ENCODE data around the gene RRM2. TPM values are rescaled to one million over a fixed set of nuclear protein-coding genes. Genes with fewer than 3 reads are reported as not detected.

RRM2 gene
- total RNA-seq, 1 experiment from 2014 or later = 129 TPM

DNA sequence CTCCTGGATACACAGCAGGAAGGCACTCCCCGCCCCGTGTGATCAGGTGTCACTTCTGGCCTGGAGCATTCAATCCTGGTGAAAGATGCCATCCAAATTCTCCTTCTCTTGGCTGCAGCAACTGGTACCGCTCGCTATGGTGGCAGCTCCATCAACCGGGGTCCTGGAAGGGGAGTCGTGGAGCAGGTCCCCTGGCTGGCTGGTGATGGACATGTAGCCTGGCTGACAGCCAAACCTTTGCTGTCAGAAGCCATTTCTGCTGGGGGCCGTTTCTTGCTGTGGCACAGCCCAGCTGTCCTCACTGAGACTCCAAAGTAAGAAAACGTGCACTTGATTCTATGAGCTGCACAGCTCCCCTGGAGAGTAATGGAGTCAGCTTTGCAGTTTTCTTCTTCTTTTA, 35.2 kb upstream of the RRM2 start (continued):
- TF ChIP-seq, protein P1, sequence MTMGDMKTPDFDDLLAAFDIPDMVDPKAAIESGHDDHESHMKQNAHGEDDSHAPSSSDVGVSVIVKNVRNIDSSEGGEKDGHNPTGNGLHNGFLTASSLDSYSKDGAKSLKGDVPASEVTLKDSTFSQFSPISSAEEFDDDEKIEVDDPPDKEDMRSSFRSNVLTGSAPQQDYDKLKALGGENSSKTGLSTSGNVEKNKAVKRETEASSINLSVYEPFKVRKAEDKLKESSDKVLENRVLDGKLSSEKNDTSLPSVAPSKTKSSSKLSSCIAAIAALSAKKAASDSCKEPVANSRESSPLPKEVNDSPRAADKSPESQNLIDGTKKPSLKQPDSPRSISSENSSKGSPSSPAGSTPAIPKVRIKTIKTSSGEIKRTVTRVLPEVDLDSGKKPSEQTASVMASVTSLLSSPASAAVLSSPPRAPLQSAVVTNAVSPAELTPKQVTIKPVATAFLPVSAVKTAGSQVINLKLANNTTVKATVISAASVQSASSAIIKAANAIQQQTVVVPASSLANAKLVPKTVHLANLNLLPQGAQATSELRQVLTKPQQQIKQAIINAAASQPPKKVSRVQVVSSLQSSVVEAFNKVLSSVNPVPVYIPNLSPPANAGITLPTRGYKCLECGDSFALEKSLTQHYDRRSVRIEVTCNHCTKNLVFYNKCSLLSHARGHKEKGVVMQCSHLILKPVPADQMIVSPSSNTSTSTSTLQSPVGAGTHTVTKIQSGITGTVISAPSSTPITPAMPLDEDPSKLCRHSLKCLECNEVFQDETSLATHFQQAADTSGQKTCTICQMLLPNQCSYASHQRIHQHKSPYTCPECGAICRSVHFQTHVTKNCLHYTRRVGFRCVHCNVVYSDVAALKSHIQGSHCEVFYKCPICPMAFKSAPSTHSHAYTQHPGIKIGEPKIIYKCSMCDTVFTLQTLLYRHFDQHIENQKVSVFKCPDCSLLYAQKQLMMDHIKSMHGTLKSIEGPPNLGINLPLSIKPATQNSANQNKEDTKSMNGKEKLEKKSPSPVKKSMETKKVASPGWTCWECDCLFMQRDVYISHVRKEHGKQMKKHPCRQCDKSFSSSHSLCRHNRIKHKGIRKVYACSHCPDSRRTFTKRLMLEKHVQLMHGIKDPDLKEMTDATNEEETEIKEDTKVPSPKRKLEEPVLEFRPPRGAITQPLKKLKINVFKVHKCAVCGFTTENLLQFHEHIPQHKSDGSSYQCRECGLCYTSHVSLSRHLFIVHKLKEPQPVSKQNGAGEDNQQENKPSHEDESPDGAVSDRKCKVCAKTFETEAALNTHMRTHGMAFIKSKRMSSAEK (CRISPR knock-in tag; IDR thresholded peaks at IDR 0.05; ENCODE audit: borderline replicate concordance) = no peak
- TF ChIP-seq, protein P2, sequence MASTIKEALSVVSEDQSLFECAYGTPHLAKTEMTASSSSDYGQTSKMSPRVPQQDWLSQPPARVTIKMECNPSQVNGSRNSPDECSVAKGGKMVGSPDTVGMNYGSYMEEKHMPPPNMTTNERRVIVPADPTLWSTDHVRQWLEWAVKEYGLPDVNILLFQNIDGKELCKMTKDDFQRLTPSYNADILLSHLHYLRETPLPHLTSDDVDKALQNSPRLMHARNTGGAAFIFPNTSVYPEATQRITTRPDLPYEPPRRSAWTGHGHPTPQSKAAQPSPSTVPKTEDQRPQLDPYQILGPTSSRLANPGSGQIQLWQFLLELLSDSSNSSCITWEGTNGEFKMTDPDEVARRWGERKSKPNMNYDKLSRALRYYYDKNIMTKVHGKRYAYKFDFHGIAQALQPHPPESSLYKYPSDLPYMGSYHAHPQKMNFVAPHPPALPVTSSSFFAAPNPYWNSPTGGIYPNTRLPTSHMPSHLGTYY (CRISPR knock-in tag; IDR thresholded peaks at IDR 0.05) = no peak
- TF ChIP-seq ZNF121 (CRISPR knock-in tag; IDR thresholded peaks at IDR 0.05) (no peak), TCF7 (CRISPR knock-in tag; IDR thresholded peaks at IDR 0.05; ENCODE audit: low read depth) (no peak)

DNA sequence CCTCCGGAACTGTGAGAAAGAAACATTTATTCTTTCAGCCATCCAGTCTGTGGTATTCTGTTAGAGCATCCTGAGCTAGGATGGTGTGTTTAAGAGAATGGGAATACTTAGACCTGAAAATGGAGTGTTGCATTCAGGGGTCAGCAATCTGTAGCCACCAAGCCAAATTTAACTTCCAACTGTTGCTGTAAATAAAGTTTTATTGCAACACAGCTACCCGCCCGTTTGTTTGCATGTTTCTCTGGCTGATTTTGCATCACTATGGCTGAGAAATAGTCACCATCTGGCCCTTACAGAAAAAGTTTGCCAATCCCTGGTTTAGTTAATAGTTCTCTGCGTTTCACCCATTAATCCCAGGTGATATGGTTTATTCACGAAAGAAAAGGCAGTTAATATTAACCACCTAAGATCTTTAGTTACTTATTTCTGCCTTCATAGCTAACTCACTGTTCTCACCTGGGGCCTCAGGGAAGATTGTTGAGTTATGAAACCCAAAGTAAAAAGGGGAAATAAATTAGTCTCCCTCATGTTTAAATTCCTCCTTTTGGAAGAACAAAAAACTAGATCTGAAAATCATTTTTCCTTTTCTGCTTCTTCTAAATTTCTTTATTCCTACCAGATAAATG, 32.9 kb upstream of the RRM2 start:
- H3K27ac Mint-ChIP-seq = no peak overlapping the region
- H3K9me3 Mint-ChIP-seq = peaks cover 10% of the 10 kb centered on the region
- DNase-seq (ENCODE audit: low spot score) = no peak
- peaks cover 8% of the 10 kb centered on the region for H3K27me3 Mint-ChIP-seq (ENCODE audit: low read depth)
- no peak overlapping the region for H3K4me3 Mint-ChIP-seq
- no peak for TF ChIP-seq SP1 (CRISPR knock-in tag; conservative IDR thresholded peaks at IDR 0.05)
- TF ChIP-seq, protein P3, sequence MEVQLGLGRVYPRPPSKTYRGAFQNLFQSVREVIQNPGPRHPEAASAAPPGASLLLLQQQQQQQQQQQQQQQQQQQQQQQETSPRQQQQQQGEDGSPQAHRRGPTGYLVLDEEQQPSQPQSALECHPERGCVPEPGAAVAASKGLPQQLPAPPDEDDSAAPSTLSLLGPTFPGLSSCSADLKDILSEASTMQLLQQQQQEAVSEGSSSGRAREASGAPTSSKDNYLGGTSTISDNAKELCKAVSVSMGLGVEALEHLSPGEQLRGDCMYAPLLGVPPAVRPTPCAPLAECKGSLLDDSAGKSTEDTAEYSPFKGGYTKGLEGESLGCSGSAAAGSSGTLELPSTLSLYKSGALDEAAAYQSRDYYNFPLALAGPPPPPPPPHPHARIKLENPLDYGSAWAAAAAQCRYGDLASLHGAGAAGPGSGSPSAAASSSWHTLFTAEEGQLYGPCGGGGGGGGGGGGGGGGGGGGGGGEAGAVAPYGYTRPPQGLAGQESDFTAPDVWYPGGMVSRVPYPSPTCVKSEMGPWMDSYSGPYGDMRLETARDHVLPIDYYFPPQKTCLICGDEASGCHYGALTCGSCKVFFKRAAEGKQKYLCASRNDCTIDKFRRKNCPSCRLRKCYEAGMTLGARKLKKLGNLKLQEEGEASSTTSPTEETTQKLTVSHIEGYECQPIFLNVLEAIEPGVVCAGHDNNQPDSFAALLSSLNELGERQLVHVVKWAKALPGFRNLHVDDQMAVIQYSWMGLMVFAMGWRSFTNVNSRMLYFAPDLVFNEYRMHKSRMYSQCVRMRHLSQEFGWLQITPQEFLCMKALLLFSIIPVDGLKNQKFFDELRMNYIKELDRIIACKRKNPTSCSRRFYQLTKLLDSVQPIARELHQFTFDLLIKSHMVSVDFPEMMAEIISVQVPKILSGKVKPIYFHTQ (CRISPR knock-in tag; IDR thresholded peaks at IDR 0.05) = no peak
- TF ChIP-seq, protein P4, sequence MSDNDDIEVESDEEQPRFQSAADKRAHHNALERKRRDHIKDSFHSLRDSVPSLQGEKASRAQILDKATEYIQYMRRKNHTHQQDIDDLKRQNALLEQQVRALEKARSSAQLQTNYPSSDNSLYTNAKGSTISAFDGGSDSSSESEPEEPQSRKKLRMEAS (CRISPR knock-in tag; IDR thresholded peaks at IDR 0.05) = no peak
- ChIA-PET CTCF (interaction anchor here (1.1 to 6.9 kb wide), 3 partner anchors 10 to 184 kb away, joined by 4 to 68 read pairs (median 15); partner anchors contain the start of gene CYS1), POLR2A (no interaction called here)
- ATAC-seq = no peak
- no peaks in the 10 kb centered on the region for H3K36me3 Mint-ChIP-seq
- H3K4me1 Mint-ChIP-seq = peaks cover 12% of the 10 kb centered on the region

DNA sequence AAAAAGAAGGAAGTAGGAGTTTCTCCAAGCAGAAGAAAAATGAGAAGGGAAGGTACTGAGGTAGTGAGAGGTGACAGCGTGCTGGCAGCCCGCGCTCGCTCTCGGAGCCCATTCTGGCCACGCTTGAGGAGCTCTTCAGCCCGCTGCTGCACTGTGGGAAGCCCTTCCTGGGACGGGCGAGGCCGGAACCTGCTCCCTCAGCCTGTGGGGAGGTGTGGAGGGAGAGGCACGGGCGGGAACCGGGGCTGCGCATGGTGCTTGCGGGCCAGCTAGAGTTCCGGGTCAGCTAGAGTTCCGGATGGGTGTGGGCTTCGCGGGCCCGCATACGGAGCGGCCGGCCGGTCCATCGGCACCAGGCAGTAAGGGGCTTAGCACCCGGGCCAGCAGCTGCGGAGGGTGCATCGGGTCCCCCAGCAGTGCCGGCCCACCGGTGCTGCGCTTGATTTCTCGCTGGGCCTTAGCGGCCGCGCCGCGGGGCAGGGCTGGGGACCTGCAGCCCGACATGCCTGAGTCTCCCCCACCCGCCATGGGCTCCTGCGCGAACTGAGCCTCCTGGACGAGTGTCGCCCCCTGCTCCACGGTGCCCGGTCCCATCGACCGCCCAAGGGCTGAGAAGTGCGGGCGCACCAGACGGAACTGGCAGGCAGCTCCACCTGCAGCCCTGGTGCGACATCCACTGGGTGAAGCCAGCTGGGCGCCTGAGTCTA, 31.2 kb upstream of the RRM2 start:
- Mint-ChIP-seq H3K27me3 (ENCODE audit: low read depth) (peaks cover 8% of the 10 kb centered on the region), H3K9me3 (peaks cover 10% of the 10 kb centered on the region), H3K4me3 (no peak overlapping the region), H3K4me1 (peaks cover 28% of the 10 kb centered on the region), H3K36me3 (no peaks in the 10 kb centered on the region), H3K27ac (0 out of 2 replicates have a peak overlapping the region, but pooled peaks have one; percentile 63)
- POLR2A ChIA-PET = interaction anchor here (1.1 kb wide), 1 partner anchor 10 kb away, joined by 5 read pairs; no protein-coding TSS in a partner anchor
- CTCF ChIA-PET = interaction anchor here (1.1 to 6.9 kb wide), 6 partner anchors 12 to 278 kb away, joined by 3 to 68 read pairs (median 4); partner anchors contain the start of gene CYS1
- ATAC-seq (no peak), DNase-seq (ENCODE audit: low spot score) (peak; percentile 19)
- TF ChIP-seq, protein P5, sequence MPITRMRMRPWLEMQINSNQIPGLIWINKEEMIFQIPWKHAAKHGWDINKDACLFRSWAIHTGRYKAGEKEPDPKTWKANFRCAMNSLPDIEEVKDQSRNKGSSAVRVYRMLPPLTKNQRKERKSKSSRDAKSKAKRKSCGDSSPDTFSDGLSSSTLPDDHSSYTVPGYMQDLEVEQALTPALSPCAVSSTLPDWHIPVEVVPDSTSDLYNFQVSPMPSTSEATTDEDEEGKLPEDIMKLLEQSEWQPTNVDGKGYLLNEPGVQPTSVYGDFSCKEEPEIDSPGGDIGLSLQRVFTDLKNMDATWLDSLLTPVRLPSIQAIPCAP (CRISPR knock-in tag; IDR thresholded peaks at IDR 0.05) = no peak
- TF ChIP-seq ZBTB21 (CRISPR knock-in tag; IDR thresholded peaks at IDR 0.05; ENCODE audit: borderline replicate concordance) (no peak), GRHL2 (CRISPR knock-in tag; IDR thresholded peaks at IDR 0.05; ENCODE audit: insufficient replicate concordance, severe bottlenecking) (no peak), ZNF232 (CRISPR knock-in tag; IDR thresholded peaks at IDR 0.05) (no peak), NFE2L1 (CRISPR knock-in tag; IDR thresholded peaks at IDR 0.05) (no peak), RELA (CRISPR knock-in tag; IDR thresholded peaks at IDR 0.05; ENCODE audit: borderline replicate concordance) (no peak), TEAD4 (CRISPR knock-in tag; IDR thresholded peaks at IDR 0.05) (no peak), ESRRA (CRISPR knock-in tag; IDR thresholded peaks at IDR 0.05; ENCODE audit: borderline replicate concordance) (no peak)
- TF ChIP-seq, protein P6, sequence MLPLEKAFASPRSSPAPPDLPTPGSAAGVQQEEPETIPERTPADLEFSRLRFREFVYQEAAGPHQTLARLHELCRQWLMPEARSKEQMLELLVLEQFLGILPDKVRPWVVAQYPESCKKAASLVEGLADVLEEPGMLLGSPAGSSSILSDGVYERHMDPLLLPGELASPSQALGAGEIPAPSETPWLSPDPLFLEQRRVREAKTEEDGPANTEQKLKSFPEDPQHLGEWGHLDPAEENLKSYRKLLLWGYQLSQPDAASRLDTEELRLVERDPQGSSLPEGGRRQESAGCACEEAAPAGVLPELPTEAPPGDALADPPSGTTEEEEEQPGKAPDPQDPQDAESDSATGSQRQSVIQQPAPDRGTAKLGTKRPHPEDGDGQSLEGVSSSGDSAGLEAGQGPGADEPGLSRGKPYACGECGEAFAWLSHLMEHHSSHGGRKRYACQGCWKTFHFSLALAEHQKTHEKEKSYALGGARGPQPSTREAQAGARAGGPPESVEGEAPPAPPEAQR (CRISPR knock-in tag; IDR thresholded peaks at IDR 0.05) = no peak
- TF ChIP-seq, protein P4 (CRISPR knock-in tag; IDR thresholded peaks at IDR 0.05) = no peak
- TF ChIP-seq, protein P7, sequence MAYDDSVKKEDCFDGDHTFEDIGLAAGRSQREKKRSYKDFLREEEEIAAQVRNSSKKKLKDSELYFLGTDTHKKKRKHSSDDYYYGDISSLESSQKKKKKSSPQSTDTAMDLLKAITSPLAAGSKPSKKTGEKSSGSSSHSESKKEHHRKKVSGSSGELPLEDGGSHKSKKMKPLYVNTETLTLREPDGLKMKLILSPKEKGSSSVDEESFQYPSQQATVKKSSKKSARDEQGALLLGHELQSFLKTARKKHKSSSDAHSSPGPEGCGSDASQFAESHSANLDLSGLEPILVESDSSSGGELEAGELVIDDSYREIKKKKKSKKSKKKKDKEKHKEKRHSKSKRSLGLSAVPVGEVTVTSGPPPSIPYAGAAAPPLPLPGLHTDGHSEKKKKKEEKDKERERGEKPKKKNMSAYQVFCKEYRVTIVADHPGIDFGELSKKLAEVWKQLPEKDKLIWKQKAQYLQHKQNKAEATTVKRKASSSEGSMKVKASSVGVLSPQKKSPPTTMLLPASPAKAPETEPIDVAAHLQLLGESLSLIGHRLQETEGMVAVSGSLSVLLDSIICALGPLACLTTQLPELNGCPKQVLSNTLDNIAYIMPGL (CRISPR knock-in tag; IDR thresholded peaks at IDR 0.05) = no peak

All from WTC11 (cell line).